Limb (tissue), 2 donors: Measurements from ENCODE around the gene DNAJA2.
A peak's percentile ranks its signal among the peaks of the same experiment; 100 is the strongest.

Experiments used
- DNase-seq, 2 donors: peaks; one replicate each; pipeline ENCODE4 v3.0.0-alpha.2; 2016; ENCODE audit errors: extremely low spot score in 2 of 2

The DNAJA2 gene

GRCh38 chr16:46929378-46930332, 43.8 kb downstream of the DNAJA2 start:
- peak in 1 of 2 donors; percentile 72 for DNase-seq

- no peak for DNase-seq
Measured at GRCh38 chr16:46928811-46929210, 44.7 kb downstream of the DNAJA2 start.

DNA sequence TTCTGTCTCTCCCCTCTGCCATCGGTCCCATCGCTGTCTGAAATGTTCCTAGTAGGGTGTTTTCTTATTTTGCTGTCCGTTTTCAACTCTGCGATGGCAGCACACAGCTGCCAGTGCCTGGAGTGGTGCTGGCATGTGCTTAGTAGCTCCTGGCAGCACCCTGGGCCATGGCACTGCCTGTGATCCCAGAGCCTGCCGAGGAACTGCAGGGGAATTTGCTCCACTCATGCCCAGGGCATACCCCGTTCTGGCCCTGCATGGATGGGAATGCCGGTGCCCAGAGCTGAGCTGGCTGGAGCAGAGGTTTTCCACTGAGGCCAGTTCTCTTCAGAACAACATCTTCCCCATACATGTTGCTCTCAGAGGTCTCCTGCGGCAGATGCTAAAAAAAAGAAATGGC, 46.2 kb downstream of the DNAJA2 start:
- no peak for DNase-seq

DNA sequence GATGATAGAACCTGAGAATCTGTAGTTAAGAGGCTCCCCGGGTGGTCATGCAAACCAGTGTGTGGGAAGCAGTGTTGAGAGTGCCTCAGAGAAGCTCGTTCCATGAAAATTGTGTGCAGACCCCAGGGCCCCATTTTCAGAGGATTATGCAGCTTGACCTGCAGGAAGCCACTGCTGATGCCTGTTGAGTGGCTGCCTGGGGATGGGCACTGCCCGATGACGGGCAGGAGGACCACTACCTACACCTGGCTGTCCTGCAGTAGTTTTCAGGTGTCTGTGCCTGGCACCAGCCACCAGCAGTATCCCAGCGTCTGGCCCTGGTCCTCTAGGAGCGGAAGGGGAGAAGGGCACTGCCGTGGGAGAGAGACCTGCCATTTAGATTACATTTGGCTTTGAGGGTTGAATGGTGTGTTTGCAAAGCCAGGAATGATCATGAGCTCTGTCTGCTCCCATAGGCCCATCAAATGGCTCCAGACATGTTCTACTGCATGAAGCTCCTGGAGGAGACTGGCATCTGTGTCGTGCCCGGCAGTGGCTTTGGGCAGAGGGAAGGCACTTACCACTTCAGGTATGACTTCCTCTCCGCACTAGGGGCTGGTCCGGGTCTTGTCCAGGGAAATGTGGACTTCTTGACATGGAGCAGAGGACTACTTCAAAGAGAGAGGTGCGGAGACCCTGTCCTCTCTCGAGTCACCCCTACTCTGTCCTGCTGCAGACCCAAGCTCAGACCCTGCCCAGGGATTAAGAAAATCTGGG, 46.8 kb downstream of the DNAJA2 start:
- no peak for DNase-seq

- no peak for DNase-seq
Measured at GRCh38 chr16:46924402-46924801, 49.1 kb downstream of the DNAJA2 start.

- DNase-seq = no peak
Measured at GRCh38 chr16:46923513-46924295, 49.8 kb downstream of the DNAJA2 start.

- no peak for DNase-seq
Measured at GRCh38 chr16:46922239-46922638, 51.2 kb downstream of the DNAJA2 start.

DNA sequence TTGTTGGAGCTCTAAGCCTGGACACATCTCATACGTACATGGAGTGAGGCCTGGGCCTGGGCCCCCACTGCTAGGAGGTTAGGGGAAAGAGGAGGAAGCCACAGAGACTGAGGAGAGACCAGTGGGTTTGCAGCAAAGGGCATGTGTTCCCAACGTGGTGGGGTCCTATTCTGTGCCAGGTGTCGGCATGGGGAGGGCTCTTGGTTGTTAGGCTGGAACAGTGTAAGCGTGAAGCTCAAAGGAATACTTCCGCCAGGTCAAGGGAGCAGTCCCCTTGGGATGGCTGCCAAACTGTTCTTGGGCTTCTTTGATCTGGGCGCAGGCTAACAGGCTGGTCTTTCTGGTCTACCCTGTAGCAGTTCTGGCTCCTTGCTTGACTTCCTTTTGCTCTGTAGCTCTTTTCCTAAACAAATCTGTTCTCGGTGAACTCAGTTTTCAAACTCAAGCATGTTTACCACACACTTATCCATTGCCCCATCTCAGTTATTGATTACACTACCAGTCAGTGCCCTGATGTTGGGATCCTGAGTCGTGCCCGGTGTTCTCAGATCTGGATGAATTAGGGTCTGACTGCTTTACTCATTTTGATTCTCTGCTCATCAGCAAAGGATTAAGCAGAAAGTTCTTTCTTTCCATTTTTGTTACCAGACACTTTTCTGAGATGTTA, 52.9 kb downstream of the DNAJA2 start:
- DNase-seq = no peak

DNA sequence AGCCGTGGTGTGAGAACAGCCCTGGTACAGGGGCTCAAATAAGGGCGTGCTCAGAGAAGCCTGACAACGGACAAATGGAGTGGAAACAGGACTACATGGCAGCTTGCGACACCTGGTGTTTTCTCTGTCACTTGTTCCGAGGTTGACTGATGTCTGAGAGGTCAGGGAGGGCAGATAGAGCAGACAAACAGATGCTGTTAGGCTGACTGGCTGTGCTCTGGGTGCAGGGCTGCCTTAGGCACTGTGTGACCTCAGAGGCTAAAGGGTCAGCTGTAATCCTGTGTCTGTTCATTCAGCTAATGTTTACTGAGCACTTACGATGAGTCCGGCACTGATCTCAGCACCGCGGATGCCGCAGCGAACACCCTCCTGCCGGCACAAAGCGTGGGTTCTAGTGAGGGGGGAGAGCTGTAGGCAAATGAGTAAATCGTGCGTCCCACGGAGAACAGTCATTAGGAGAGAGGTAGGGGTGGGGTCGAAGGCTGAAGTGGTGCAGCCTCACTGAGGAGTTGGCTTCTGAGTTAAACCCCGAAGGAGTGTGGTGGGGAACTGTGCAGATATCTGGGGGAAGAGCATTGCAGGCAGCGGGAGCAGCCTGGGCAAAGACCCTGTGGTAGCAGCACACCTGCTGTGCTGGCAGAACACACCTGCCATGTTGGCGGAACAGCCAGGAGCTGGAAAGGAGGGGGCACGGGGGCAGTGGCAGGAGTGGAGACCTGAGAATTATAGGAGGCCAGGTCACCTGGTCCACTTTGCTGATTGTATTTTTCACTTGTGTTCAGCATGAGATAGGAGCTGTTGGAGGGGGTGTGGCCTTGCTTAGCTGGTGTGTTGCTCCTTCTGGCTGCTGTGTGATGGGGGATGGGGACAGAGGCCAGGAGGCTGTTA, 54.3 kb downstream of the DNAJA2 start:
- DNase-seq = no peak

GRCh38 chr16:46918400-46918799, 55.1 kb downstream of the DNAJA2 start:
- no peak for DNase-seq

DNA sequence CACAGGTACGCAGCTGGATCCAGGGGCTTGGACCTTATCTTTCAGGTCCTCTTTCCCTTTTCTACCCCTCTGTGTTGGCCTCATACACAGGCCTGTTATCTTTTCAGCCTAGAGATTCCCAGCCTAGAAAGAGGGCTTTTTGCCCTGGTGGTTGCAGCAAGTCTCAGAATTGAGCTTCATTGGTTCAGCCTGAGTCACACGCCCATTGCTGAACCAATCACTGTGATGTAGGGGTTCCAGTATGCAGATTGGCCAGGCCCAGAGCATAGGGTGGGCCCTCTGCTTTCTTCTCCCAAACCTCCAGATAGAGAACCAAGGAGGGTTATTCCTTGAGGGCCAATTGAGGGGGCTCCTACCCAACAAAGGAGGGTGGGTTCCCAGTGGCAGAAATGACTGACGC, 56.5 kb downstream of the DNAJA2 start:
- no peak for DNase-seq

DNA sequence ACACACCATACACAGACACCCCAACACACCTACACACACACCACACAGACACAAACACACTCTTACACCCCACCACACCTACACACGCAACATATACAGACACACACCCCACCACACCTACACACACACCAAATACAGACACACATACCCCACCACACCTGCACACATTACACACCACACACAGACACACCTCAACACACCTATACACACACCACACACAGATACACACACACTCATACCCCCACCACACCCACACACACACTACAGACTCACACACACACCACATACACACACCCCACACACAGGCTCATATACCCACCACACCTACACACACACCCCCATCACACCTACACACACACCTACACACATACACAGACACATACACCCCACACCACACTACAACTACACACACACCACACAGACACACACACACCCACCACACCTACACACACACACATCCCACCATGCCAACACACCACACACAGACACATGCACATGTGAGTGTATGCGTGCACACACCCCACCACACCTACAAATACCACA, 57.9 kb downstream of the DNAJA2 start:
- DNase-seq = no peak

DNA sequence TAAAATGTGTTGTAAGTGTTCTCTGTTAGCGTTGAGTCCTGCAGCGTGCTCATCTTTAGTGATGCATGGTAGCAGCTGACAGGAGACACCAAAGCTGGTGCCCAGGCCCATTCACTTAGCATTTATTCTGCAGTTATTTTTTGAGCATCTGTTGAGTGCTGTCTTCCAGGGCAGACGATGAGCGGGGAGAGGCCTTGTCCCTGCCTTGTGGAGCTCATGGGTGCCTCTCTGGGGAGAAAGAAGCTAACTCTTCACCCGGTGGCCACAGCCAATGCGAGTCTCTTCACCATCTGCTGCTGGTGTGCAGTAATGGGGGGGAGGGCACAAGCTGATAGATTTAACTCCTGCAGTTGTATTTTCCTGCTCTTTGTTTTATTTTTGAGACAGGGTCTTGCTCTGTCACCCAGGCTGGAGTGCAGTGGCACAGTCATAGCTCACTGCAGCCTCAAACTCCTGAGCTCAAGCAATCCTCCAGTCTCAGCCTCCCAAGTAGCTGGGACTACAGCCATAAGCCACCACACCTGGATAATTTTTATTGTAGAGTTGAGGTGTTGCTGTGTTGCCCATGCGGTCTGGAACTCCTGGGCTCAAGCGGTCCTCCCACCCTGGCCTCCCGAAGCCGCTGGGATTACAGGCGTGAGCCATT, 58.8 kb downstream of the DNAJA2 start:
- DNase-seq = no peak

- no peak for DNase-seq
Measured at GRCh38 chr16:46911650-46912049, 61.8 kb downstream of the DNAJA2 start.

GRCh38 chr16:46911038-46911437, 62.4 kb downstream of the DNAJA2 start:
- DNase-seq = no peak

DNA sequence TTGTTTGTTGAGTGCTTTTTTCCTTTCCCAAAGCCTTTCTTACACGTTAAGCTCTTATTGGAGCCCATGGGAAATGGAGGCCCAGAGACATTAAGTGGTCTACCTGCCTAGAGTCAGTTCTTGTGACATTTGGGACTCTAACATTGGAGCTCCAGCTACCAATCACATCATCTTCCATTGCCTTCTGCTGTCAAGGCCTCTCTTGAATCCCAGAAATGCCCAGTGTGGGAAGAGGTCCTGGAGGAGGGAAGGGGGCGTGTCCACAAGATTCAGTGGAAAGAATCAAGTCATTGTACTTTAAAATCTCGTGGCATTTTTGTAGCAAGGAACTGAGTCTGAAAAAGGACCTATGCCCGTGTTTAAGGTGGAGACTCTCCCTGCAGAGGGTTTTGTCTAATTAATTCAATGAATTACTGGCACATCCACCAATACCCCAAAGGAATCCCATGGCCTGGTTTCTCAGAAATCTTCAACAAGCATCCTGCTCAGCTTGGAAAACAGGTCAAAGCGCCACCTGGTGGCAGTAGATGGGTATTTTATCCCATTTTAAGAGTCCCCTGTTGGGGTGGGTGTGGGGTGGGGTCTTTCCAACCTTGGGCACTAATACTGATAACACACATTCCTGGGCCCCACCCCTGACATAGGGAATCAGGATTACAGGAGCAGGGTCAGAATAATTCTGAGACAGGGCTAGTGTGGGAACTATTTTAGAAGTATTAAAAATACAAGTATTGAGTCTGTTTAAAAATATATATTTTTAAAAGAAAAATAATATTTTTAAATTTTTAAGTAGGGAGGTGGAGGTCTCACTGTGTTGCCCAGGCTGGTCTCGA, 64.7 kb downstream of the DNAJA2 start:
- peak; percentile 79 for DNase-seq

- no peak for DNase-seq
Measured at GRCh38 chr16:46907061-46907774, 66.3 kb downstream of the DNAJA2 start.
